DLD1 (cell line): ENCODE data around the gene ZNF793.

Experiments
- in situ Hi-C: cut with HindIII; loops from 2 replicates; pipeline ENCODE4 v1.10.0; 2017; ENCODE audit warnings: low sequenced_read_pairs

The ZNF793 gene

DNA sequence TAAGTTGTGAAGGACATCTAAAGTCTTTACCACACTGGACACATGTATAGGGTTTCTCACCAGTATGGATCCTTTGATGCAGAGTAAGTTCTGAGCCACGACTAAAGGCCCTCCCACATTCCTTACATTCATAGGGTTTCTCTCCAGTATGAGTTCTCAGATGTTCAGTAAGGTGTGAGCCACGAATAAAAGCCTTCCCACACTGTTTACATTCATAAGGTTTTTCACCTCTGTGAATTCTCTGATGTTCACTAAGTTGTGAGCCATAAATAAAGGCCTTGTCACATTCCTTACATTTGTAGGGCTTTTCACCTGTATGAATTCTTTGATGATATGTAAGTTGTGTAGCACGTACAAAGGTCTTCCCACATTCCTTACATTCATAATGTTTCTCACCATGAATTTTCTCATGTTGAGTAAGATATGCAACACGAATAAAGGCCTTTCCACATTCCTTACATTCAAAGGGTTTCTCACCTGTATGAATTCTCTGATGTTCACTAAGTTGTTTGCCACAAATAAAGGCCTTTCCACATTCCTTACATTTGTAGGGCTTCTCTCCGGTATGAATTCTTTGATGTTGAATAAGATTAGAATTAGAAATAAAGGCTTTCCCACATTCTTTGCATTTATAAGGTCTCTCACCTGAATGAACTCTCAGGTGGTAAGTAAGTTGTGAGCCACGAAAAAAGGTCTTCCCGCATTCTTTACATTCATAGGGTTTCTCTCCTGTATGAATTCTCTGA, 58.1 kb downstream of the ZNF793 start:
- in situ Hi-C loops: no loop called here

DNA sequence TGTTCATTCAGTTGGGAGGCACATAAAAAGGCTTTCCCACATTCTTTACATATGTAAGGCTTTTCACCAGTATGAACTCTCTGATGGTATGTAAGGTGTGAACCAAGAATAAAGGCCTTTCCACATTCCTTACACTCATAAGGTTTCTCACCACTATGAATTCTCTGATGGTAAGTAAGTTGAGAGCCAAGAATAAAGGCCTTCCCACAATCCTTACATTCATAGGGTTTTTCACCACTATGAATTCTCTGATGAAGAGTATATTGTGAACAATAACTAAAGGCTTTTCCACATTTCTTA, 58.6 kb downstream of the ZNF793 start:
- in situ Hi-C loops: no loop called here

DNA sequence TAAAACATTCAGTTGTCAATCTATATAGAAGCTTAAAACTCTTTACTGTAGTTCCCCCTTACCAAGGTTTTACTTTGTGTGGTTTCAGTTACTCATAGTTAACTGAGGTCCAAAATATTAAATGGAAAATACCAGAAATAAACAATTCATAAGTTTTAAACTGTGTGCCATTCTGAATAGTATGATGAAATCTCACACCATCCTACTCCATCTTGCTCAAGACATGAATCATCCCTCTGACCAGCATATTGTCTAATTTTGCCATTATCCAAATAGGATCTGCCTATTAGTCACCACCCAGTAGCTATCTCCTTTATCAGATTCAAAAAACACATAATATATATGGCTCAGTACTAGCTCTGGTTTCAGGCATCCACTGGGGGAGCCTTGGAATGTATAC, 65.5 kb downstream of the ZNF793 start:
- in situ Hi-C loops: no loop called here

DNA sequence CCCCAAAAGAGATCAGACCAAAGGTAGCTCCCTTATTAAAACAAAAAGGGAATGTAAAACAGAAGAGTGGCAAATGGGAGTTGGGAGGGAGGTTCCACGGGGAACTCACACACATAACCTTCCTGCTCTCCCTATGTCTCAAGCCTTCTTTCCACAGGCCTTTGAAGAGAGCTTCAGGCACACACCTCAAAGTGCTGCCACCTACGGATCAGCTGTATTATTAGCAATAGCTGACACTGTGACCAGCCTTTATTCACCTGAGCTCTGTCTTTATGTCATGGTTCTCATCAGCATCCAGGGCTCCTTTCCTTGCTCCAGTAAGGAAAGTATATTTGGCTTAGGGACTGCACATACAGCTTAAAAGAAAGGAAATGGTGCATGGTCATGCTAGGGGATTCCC, 76.6 kb downstream of the ZNF793 start:
- in situ Hi-C loops: no loop called here
